Transverse colon (tissue), 4 donors: Measurements from ENCODE around the gene LTB4R. TPM values are rescaled to one million over a fixed set of nuclear protein-coding genes. Genes with fewer than 3 reads are reported as not detected.

ENCODE experiments used
- DNase-seq: peaks from one replicate; pipeline ENCODE4 v3.0.0-alpha.2; 2019
- H3K27ac ChIP-seq, 4 donors: fragments of 200-600 bp; sonication (generic); 2 replicates each; pipeline ENCODE4 v1.5.1; 2016 to 2018; ENCODE audit warnings: inconsistent platforms in 4 of 4
- H3K27me3 ChIP-seq: fragments of 200-600 bp; sonication (generic); 2 replicates; pipeline ENCODE4 v1.5.1; 2017; ENCODE audit warnings: inconsistent platforms
- H3K36me3 ChIP-seq, 4 donors: fragments of 200-600 bp; sonication (generic); 2 replicates each; pipeline ENCODE4 v1.5.1; 2017 to 2019; ENCODE audit warnings: inconsistent platforms in 4 of 4
- H3K4me1 ChIP-seq, 4 donors: fragments of 200-600 bp; sonication (generic); 2 replicates each; pipeline ENCODE4 v1.5.1; 2017 to 2020; ENCODE audit warnings: inconsistent platforms in 4 of 4
- H3K4me3 ChIP-seq, 4 donors: fragments of 200-600 bp; sonication (generic); 1 replicate in 1 of 4; 2 replicates in 3 of 4; pipeline versions ENCODE4 v1.5.1 to v1.6.1; 2017 to 2019; ENCODE audit warnings: inconsistent platforms in 4 of 4
- H3K9me3 ChIP-seq, 2 donors: fragments of 200-600 bp; sonication (generic); 2 replicates each; pipeline ENCODE4 v1.5.1; 2017 to 2019; ENCODE audit warnings: inconsistent platforms in 2 of 2
- EP300 ChIP-seq: sonication (generic); formaldehyde crosslinking; IDR thresholded peaks from one replicate; pipeline ENCODE4 v1.6.1; 2017; ENCODE audit warnings: antibody characterized with exemption, low read depth
- POLR2A ChIP-seq: fragments of 450-650 bp; IDR thresholded peaks from one replicate; pipeline ENCODE4 v1.6.1; 2016; ENCODE audit warnings: antibody characterized with exemption, mild to moderate bottlenecking, moderate library complexity
- POLR2AphosphoS5 ChIP-seq, 3 donors: sonication (generic); formaldehyde crosslinking; IDR thresholded peaks; one replicate each; pipeline ENCODE4 v1.6.1; 2016; ENCODE audit warnings: antibody characterized with exemption in 3 of 3
- WGBS, 2 donors: methylation state at CpG; one replicate each; pipeline ENCODE4 v1.1.5; 2018; ENCODE audit warnings: low coverage in 1 of 2; 5-methylcytosine and 5-hydroxymethylcytosine counted together
- in situ Hi-C, 4 donors: fragments of 200-750 bp; cut with MboI; loops; one replicate each; pipeline versions ENCODE4 v1.15.0 to v1.15.1; 2017; ENCODE audit warnings: low sequenced_read_pairs in 3 of 4, low pct_ligation_motif_present in 1 of 4, low pct_unique_long_range_greater_than_20kb in 1 of 4
- intact Hi-C: fragments of 100-400 bp; cut with DNase I; formaldehyde crosslinking; loops from one replicate; pipeline ENCODE4 v1.15.1; 2023; ENCODE audit warnings: low total_unique reads
- total RNA-seq, 4 donors: library from RNA; depleted of rRNA; stranded (reverse); fragments of >200 nt; gene quantifications; one replicate each; pipeline ENCODE4 v1.1.0, GENCODE V29; 2016
- TF ChIP-seq, protein P1 (sequence below), 5 experiments: fragments of 200-600 bp in 3 of 5; fragments of 450-650 bp in 2 of 5; sonication (generic) in 3 of 5; IDR thresholded peaks; 1 replicate in 2 of 5; 2 replicates in 3 of 5; pipeline ENCODE4 v1.5.1; 2016 to 2017; ENCODE audit warnings: antibody characterized with exemption in 5 of 5, inconsistent platforms in 3 of 5, mild to moderate bottlenecking in 2 of 5, moderate library complexity in 1 of 5

LTB4R gene
- total RNA-seq, 4 donors from 2014 or later: 1.1 to 8.3 (median 6.2) TPM

DNA sequence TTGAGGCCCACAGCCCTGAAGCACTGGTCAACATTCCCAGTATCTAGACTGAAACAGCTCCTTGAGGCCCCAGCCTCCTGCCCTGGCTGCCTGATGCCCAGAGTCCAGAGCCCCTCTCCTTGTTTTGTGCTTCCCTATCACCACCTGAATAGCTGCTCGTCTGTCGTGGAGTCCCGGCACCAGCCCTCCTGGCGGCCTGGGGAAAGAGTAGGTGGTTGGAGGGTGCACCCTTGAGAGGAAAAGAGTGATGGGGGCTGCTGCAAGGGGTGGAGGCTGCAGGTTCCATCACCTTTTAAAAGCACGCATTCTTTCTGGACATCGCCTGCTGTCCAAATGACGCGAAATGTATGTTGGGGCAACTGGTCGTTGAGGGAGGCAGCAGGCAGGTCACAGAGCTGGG is 43.1 kb upstream of the LTB4R start:
- Histone ChIP-seq H3K36me3 (peaks cover 0 to 18% (median 0%) of the 10 kb centered on the region in 4 donors), H3K27me3 (no peaks in the 10 kb centered on the region), H3K4me1 (peaks cover 0 to 15% (median 2%) of the 10 kb centered on the region in 4 donors), H3K9me3 (no peaks in the 10 kb centered on the region), H3K4me3 (no peak overlapping the region), H3K27ac (no peak overlapping the region)
- TF ChIP-seq, protein P1, sequence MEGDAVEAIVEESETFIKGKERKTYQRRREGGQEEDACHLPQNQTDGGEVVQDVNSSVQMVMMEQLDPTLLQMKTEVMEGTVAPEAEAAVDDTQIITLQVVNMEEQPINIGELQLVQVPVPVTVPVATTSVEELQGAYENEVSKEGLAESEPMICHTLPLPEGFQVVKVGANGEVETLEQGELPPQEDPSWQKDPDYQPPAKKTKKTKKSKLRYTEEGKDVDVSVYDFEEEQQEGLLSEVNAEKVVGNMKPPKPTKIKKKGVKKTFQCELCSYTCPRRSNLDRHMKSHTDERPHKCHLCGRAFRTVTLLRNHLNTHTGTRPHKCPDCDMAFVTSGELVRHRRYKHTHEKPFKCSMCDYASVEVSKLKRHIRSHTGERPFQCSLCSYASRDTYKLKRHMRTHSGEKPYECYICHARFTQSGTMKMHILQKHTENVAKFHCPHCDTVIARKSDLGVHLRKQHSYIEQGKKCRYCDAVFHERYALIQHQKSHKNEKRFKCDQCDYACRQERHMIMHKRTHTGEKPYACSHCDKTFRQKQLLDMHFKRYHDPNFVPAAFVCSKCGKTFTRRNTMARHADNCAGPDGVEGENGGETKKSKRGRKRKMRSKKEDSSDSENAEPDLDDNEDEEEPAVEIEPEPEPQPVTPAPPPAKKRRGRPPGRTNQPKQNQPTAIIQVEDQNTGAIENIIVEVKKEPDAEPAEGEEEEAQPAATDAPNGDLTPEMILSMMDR (IDR thresholded peaks at IDR 0.05): no peak
- TF ChIP-seq EP300 (no peak), POLR2A (no peak), POLR2AphosphoS5 (IDR thresholded peaks at IDR 0.05) (no peak)
- 92 to 93% methylated on average over 7 to 9 of the region's 9 CpGs for WGBS, 2 donors
- intact Hi-C loops: no loop called here
- no peak for DNase-seq
- in situ Hi-C loops: no loop called here

DNA sequence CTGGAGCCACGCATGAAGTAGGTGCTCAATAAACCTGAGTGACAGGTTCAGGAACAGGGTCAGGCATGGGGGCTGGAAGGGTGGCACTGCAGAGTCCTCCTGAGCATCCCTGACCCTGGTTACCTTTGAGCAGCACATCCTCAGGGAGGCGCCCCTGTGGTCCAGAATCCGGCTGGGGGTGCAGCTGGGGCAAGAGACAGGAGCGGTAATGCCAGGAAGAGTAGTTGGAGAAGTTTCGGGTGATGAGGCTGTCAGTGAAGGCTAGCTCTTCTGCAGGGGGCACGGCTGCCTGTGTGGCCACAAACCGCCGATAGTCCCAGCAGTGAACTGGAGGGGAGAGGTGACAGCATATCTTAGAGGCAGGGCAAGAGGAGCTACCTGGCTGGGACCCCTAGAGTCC is 41.9 kb upstream of the LTB4R start:
- H3K27ac ChIP-seq: no peak overlapping the region
- in situ Hi-C loops (no loop called here), intact Hi-C loops (no loop called here)
- DNase-seq: no peak
- TF ChIP-seq POLR2AphosphoS5 (IDR thresholded peaks at IDR 0.05) (no peak), EP300 (no peak), POLR2A (no peak)
- TF ChIP-seq, protein P1 (IDR thresholded peaks at IDR 0.05): no peak
- H3K9me3 ChIP-seq: no peaks in the 10 kb centered on the region
- 85 to 89% methylated on average over 4 to 8 of the region's 8 CpGs for WGBS, 2 donors
- H3K4me1 ChIP-seq: peaks cover 0 to 15% (median 2%) of the 10 kb centered on the region in 4 donors
- H3K36me3 ChIP-seq: peaks cover 0 to 18% (median 0%) of the 10 kb centered on the region in 4 donors
- H3K4me3 ChIP-seq: no peak overlapping the region
- H3K27me3 ChIP-seq: no peaks in the 10 kb centered on the region

DNA sequence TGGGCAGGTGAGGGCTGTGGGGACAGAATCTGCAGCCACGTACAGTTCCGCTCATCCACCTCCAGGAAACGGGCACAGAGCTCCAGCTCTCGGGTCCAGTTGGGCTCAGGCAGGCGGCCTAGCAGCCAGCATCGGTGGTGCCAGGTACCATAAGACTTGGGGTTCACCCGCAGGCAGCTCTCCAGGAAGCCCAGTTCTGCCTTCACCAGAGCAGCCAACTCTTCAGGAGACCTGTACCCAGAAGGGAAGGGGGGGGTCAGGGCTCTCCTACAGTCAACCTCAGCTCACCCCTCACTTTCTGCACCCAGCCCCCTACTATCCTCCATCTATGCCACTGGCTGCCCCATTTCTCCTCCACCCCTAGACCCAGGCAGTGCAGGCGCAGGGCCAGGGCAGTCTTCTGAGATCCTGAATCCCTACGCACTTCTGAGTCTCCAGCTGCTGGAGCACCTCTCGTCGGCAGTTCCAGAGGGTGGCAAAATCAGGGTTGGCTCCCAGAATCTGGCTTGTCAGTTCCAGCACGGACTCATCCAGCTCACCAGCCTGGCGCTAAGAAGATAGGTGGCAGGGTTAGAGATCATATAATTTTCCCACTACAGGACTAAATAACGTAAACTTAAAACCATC is 41.3 kb upstream of the LTB4R start:
- Histone ChIP-seq H3K4me1 (peaks cover 0 to 15% (median 2%) of the 10 kb centered on the region in 4 donors), H3K9me3 (no peaks in the 10 kb centered on the region), H3K36me3 (peaks cover 0 to 18% (median 0%) of the 10 kb centered on the region in 4 donors), H3K4me3 (no peak overlapping the region), H3K27me3 (no peaks in the 10 kb centered on the region), H3K27ac (no peak overlapping the region)
- WGBS, 2 donors: 100% methylated on average over 11 of the region's 14 CpGs; no CpG with 5 or more reads in 1 of the 2 donors
- in situ Hi-C loops: no loop called here
- TF ChIP-seq POLR2AphosphoS5 (IDR thresholded peaks at IDR 0.05) (no peak), POLR2A (no peak), EP300 (no peak)
- TF ChIP-seq, protein P1 (IDR thresholded peaks at IDR 0.05): no peak
- DNase-seq: no peak
- intact Hi-C loops: no loop called here

DNA sequence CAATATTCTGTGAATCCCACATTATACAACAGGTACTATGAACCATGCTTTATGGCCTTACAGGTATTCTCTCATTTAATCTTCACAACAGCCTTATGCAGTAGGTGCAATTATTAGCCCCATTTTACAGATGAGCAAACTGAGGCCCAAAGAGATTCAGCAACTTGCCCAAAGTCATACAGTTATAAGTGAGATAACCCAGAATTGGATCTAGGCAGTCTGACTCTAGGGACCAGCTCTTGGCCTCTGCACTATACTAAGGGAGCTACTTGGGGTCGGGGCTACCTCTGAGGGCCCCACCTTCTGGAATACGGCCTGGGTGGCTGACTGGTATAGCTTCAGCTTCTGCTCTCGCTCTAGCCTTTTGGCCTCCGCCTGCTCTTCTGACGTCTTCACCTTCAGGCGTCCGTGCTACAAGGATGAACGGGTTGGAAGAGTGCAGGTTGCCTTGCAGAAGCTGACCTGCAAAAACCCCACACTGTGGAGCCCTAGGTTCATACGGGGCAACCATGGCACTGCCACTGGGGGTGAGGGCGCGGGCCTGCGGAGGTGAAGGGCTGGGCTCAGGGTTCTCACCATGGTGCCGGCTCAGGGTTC is 40.7 kb upstream of the LTB4R start:
- intact Hi-C loops: no loop called here
- Histone ChIP-seq H3K4me1 (peaks cover 0 to 15% (median 2%) of the 10 kb centered on the region in 4 donors), H3K27me3 (no peaks in the 10 kb centered on the region), H3K27ac (peak overlapping the region; percentile 93 to 98 (median 97)), H3K9me3 (no peaks in the 10 kb centered on the region), H3K4me3 (peak overlapping the region; percentile 76 to 92 (median 86)), H3K36me3 (peaks cover 0 to 18% (median 0%) of the 10 kb centered on the region in 4 donors)
- TF ChIP-seq POLR2A (no peak), POLR2AphosphoS5 (IDR thresholded peaks at IDR 0.05) (no peak), EP300 (no peak)
- TF ChIP-seq, protein P1 (IDR thresholded peaks at IDR 0.05): no peak
- in situ Hi-C loops: no loop called here
- WGBS, 2 donors: 16% methylated on average over 9 of the region's 13 CpGs; no CpG with 5 or more reads in 1 of the 2 donors
- DNase-seq: no peak
